Mucosa of rectum (tissue), 2 donors: Measurements from ENCODE around the gene LRRC10B.

Experiments
- H3K27ac ChIP-seq, 2 donors: one replicate each; pipeline ENCODE4 v1.7.0; 2013; ENCODE audit warnings: inconsistent platforms in 2 of 2, low read depth in 2 of 2, low read length in 2 of 2
- H3K27me3 ChIP-seq, 2 donors: one replicate each; pipeline ENCODE4 v1.7.0; 2013; ENCODE audit warnings: low read length in 2 of 2; ENCODE audit not compliant: control insufficient read depth in 2 of 2, insufficient read depth in 2 of 2
- H3K36me3 ChIP-seq, 2 donors: one replicate each; pipeline ENCODE4 v1.7.0; 2013; ENCODE audit warnings: low read length in 2 of 2; ENCODE audit not compliant: control insufficient read depth in 2 of 2, insufficient read depth in 2 of 2
- H3K4me1 ChIP-seq, 2 donors: one replicate each; pipeline ENCODE4 v1.7.0; 2013; ENCODE audit warnings: low read length in 2 of 2, mild to moderate bottlenecking in 1 of 2; ENCODE audit not compliant: control insufficient read depth in 2 of 2, insufficient read depth in 2 of 2
- H3K4me3 ChIP-seq, 2 donors: one replicate each; pipeline ENCODE4 v1.7.0; 2013; ENCODE audit warnings: low read length in 2 of 2
- H3K9ac ChIP-seq, 2 donors: one replicate each; pipeline ENCODE4 v1.7.0; 2013; ENCODE audit warnings: low read length in 2 of 2, low read depth in 1 of 2, mild to moderate bottlenecking in 1 of 2
- H3K9me3 ChIP-seq, 2 donors: one replicate each; pipeline ENCODE4 v1.7.0; 2013; ENCODE audit warnings: low read length in 2 of 2; ENCODE audit not compliant: control insufficient read depth in 2 of 2
- donor health status: healthy.
- donor health status: Normal muscosa, but diverticular disease.

Gene LRRC10B

GRCh38 chr11:61516191-61516590 is 7.6 kb downstream of the LRRC10B start:
- Histone ChIP-seq H3K27me3 (no peaks in the 10 kb centered on the region), H3K9ac (no peak overlapping the region), H3K9me3 (no peaks in the 10 kb centered on the region), H3K4me1 (peaks cover 7 to 8% of the 10 kb centered on the region in 2 donors), H3K27ac (no peak overlapping the region), H3K4me3 (no peak overlapping the region), H3K36me3 (no peaks in the 10 kb centered on the region)

- Histone ChIP-seq H3K9me3 (no peaks in the 10 kb centered on the region), H3K9ac (no peak overlapping the region), H3K27ac (no peak overlapping the region), H3K27me3 (no peaks in the 10 kb centered on the region), H3K4me1 (peaks cover 7 to 8% of the 10 kb centered on the region in 2 donors), H3K4me3 (no peak overlapping the region), H3K36me3 (no peaks in the 10 kb centered on the region)
Measured at GRCh38 chr11:61516675-61517572, 8.4 kb downstream of the LRRC10B start.

- Histone ChIP-seq H3K27ac (no peak overlapping the region), H3K27me3 (no peaks in the 10 kb centered on the region), H3K9me3 (no peaks in the 10 kb centered on the region), H3K4me3 (no peak overlapping the region), H3K36me3 (no peaks in the 10 kb centered on the region), H3K9ac (no peak overlapping the region), H3K4me1 (peaks cover 0 to 4% of the 10 kb centered on the region in 2 donors)
Measured at GRCh38 chr11:61518032-61518795, 9.7 kb downstream of the LRRC10B start.

- Histone ChIP-seq H3K36me3 (no peaks in the 10 kb centered on the region), H3K4me1 (no peaks in the 10 kb centered on the region), H3K9me3 (no peaks in the 10 kb centered on the region), H3K27me3 (peaks cover 0 to 3% of the 10 kb centered on the region in 2 donors), H3K4me3 (no peak overlapping the region), H3K9ac (no peak overlapping the region), H3K27ac (no peak overlapping the region)
Measured at GRCh38 chr11:61522881-61523280, 14.3 kb downstream of the LRRC10B start.

GRCh38 chr11:61524446-61524845 is 15.9 kb downstream of the LRRC10B start:
- Histone ChIP-seq H3K9ac (no peak overlapping the region), H3K4me3 (no peak overlapping the region), H3K4me1 (no peaks in the 10 kb centered on the region), H3K36me3 (no peaks in the 10 kb centered on the region), H3K9me3 (no peaks in the 10 kb centered on the region), H3K27ac (no peak overlapping the region), H3K27me3 (peaks cover 0 to 3% of the 10 kb centered on the region in 2 donors)

GRCh38 chr11:61524963-61525587 is 16.5 kb downstream of the LRRC10B start:
- H3K36me3 ChIP-seq = no peaks in the 10 kb centered on the region
- H3K9me3 ChIP-seq = no peaks in the 10 kb centered on the region
- no peaks in the 10 kb centered on the region for H3K4me1 ChIP-seq
- no peak overlapping the region for H3K9ac ChIP-seq
- no peak overlapping the region for H3K27ac ChIP-seq
- H3K4me3 ChIP-seq = no peak overlapping the region
- peaks cover 0 to 3% of the 10 kb centered on the region in 2 donors for H3K27me3 ChIP-seq

GRCh38 chr11:61526229-61526628 is 17.7 kb downstream of the LRRC10B start:
- no peak overlapping the region for H3K27ac ChIP-seq
- no peak overlapping the region for H3K9ac ChIP-seq
- H3K9me3 ChIP-seq = no peaks in the 10 kb centered on the region
- no peaks in the 10 kb centered on the region for H3K4me1 ChIP-seq
- peaks cover 0 to 3% of the 10 kb centered on the region in 2 donors for H3K27me3 ChIP-seq
- no peaks in the 10 kb centered on the region for H3K36me3 ChIP-seq
- no peak overlapping the region for H3K4me3 ChIP-seq

- Histone ChIP-seq H3K27ac (no peak overlapping the region), H3K4me1 (peaks cover under 1% of the 10 kb centered on the region in 2 donors), H3K27me3 (peaks cover under 1 to 3% of the 10 kb centered on the region in 2 donors)
Measured at GRCh38 chr11:61526956-61527731, 18.6 kb downstream of the LRRC10B start.

GRCh38 chr11:61528114-61528513 is 19.6 kb downstream of the LRRC10B start:
- Histone ChIP-seq H3K27ac (no peak overlapping the region), H3K9ac (no peak overlapping the region), H3K4me3 (no peak overlapping the region), H3K27me3 (peaks cover 3 to 4% of the 10 kb centered on the region in 2 donors), H3K9me3 (no peaks in the 10 kb centered on the region), H3K4me1 (peaks cover 10 to 11% of the 10 kb centered on the region in 2 donors), H3K36me3 (no peaks in the 10 kb centered on the region)

More at GRCh38 chr11:61526956-61527731, 18.6 kb downstream of the LRRC10B start:
- Histone ChIP-seq H3K4me3 (no peak overlapping the region), H3K9ac (no peak overlapping the region), H3K36me3 (no peaks in the 10 kb centered on the region), H3K9me3 (no peaks in the 10 kb centered on the region)
